GDM1 (cell line): Measurements from ENCODE around the gene PRR19.
"Not testable (repeated sequence)": the region's sequence is repeated elsewhere in the genome, so short reads cannot be mapped to it uniquely, and the experiment has no call there.

Experiments used
- DNase-seq: peaks from one replicate; lab custom pipeline; 2025; lab: John Stamatoyannopoulos, UW

The PRR19 gene

DNA sequence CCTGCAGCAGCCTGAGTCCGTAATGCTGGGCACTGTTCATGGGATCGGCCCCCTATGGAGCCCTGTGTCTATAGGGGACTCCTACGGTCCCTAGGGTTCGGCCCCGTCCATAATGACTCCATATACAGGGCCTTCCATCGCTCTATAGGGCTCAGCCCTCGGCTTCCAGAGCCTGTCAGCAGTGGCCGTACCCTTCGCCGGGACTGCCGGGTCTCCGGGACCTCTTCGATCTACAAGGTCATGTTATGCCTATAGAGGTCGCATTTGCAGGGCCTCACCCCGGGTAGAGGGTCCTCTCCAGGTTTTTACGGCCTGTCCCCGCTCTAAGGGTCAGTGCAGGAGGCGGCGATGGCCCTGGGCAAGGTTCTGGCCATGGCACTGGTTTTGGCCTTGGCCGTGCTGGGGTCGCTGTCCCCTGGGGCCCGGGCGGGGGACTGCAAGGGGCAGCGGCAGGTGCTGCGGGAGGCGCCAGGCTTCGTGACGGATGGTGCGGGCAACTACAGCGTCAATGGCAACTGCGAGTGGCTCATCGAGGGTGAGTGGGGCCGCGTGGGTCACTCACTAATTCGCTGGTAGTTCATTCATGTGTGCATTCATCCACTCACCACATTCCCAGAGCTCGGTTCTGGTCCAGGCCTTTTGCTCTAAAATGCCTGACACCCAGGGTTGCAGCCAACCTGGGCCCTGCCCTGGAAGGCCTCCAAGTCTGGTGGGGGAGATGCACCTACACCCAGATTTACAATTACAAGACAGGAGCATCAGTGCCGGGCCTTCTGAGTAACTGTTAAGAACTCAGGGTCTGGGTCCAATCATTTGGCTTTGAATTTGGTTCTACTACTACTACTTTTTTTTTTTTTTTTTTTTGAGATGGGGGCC lies 24.2 kb downstream of the PRR19 start:
- no peak for DNase-seq

DNA sequence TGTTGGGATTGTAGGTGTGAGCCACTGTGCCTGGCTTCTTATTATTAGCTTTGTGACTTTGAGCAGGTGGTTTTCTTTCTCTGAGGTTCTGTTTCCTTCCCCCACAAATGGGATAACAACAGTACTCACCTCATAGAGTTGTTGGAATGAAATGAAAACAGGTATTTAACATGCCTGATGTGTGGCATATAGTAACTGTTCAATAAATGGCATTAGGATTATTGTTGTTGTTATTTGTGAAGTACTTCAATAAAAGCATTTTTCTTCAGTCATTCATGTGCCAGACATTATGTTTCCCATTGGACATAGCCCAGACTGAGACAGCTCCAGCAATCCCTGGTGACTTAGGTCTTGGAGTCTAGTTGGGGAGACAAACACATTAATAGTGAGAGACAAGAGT lies 25.0 kb downstream of the PRR19 start:
- no peak for DNase-seq

GRCh38 chr19:42327381-42327780 lies 25.4 kb downstream of the PRR19 start:
- no peak for DNase-seq

GRCh38 chr19:42328106-42328505 lies 26.2 kb downstream of the PRR19 start:
- no peak for DNase-seq

DNA sequence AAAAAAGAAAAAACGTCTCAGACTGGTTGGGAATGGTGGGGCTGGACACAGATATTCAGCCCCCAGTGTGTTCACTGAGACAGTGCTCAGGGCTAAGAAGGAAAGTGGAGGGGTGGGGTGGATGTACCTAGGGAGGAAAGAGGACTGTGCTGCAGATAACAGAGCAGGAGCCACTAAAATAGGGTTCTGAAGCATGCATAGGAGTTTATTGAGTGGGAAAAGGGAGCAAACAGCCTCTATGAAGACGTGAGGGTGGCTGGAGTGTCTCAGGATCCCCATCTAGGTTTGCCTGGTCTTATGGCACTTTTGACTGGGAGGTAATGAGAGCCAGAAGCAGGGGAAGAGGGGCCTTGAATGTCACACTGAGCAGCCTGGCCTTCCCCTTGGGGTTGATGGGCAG lies 26.9 kb downstream of the PRR19 start:
- DNase-seq: no peak

DNA sequence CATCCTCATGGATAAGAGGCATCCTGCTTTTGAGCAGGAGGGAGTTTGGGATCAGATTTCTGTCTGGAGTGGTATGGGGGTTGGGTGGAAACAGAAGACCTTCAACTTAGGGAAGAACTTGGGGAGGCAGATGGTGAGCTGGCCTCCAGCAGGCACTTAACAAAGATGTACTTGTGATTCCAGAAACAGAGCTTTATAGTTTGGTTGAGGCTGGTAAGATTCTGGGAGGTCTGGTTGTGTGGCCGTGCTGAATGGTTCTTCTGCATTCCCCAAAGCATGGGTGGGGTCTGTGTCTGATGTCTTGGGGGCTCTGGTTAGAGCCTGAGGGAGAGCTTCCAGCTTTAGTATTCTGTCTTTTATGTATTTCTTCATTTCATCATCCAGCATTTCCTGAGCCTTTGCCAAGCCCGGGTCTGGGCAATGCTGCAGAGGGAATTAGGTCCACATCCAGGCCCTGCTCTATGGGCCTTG lies 28.3 kb downstream of the PRR19 start:
- DNase-seq: no peak

DNA sequence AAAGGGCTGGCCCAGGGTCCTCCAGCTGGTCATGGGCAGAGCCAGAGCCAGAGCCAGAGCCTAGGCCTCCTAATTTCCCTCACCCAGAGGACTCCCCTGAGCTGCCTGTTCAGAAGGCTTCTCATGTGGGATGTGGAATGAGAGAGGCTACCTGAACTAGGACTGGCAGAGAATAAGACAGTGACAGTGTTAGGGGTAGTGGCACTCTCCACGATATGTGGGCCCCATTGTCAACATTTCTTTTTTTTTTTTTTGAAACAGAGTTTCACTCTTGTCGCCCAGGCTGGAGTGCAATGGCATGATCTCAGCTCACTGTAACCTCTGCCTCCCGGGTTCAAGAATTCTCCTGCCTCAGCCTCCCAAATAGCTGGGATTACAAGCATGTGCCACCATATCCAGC lies 29.4 kb downstream of the PRR19 start:
- not testable (repeated sequence) for DNase-seq

DNA sequence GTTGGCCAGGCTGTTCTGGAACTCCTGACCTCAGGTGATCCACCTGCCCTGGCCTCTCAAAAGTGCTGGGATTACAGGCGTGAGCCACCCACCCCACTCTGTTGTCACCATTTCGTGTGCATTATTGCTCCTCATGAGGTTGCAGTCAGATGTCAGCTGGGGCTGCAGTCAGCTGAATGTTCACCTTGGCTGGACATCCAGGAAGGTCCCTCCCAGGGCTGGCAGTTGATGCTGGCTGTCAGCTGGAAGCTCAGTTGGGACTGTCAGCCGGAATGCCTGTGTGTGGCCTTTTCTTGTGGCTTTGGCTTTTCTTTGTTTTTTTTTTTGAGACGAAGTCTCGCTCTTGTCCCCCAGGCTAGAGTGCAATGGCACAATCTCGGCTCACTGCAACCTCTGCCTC lies 30.1 kb downstream of the PRR19 start:
- DNase-seq: no peak

GRCh38 chr19:42333018-42333417 lies 31.1 kb downstream of the PRR19 start:
- no peak for DNase-seq

DNA sequence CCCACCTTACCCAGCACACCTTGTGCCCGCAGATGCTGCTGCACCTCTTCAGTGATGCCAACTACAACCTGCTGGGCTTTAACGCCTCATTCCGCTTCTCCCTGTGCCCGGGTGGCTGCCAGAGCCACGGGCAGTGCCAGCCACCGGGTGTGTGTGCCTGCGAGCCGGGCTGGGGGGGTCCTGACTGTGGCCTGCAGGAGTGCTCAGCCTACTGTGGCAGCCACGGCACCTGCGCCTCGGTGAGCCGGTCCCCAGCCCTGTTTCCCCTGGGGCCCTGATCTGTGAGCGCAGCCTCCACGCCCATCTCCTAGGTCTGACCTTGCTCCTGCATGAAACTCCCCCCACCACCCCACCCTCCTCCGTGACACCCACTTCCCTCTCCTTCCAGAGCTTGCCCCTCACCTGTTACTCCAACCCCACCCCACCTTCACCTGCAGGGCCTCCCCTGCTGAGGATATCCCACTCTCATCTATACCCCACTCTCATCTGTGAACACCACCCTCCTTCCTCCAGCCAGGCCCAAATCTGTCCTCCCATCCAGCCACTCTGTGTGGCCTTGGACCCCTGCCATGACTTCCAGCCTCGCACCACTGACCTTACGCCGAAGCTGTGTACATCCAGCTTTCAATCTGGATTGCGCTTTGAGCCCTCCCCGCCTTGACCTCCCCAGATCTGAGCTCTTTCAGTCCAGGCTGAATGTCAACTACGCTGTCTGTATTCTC lies 32.2 kb downstream of the PRR19 start:
- DNase-seq: no peak

DNA sequence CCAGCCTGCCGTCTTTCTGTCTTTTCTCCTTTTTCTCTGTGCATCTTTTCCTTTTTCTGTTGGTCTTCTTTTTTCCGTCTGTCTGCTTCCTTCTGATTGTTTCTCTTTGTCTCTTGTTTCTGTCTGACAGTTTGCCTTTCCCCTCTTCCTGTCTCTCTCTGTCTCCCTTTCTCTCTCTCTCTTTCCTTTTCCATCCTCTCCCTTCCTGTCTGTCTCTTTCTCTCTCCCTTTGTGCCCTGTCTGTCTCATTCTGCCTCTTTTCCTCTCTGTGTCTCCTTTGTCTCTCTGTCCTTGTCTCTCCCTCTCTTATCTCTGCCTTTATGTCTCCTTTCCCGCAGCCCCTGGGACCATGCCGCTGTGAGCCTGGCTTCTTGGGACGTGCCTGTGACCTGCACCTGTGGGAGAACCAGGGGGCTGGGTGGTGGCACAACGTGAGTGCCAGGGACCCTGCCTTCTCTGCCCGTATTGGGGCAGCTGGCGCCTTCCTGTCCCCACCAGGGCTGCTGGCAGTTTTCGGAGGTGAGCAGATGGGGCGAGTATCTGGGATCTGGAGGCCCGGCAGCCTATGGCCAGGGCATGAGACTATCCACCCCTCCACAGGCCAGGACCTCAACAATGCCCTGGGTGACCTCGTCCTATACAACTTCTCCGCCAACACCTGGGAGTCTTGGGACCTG lies 32.9 kb downstream of the PRR19 start:
- no peak for DNase-seq

DNA sequence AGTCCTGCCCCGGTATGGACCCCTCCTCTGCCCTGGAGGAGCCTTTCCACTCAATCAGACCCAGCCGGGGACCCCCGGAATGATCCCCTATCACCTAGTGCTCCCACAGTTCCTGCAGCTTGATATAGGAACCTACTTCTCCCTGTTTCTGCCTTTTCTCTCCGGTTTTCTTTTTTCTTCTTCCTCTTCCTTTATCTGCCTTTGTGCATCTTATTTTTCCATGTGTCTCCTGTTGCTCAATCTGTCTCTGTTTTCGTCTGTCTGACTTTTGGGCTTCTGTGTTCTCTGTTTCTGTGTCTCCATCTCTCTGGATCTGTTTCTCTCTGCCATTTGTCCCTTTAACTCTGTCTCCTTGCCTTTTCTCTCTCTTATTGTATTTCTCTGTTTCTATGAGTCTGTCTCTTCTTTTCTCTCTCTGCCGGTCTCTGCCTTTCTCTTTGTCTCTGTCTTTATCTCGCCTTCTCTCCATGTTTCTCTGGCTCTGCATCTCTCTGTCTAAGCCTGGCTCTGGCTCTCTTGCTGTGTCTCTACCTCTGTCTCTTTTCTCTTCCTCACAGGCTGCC lies 33.5 kb downstream of the PRR19 start:
- no peak for DNase-seq

DNA sequence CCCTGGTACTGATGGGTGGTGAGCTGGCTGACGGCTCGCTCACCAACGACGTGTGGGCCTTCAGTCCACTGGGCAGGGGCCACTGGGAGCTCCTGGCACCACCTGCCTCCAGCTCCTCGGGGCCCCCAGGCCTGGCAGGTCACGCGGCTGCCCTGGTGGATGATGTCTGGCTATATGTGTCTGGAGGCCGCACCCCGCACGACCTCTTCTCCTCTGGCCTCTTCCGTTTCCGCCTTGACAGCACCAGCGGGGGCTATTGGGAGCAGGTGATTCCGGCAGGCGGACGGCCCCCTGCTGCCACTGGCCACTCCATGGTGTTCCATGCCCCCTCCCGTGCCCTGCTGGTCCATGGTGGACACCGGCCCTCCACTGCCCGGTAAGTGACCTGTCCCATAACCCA lies 34.0 kb downstream of the PRR19 start:
- DNase-seq: no peak

DNA sequence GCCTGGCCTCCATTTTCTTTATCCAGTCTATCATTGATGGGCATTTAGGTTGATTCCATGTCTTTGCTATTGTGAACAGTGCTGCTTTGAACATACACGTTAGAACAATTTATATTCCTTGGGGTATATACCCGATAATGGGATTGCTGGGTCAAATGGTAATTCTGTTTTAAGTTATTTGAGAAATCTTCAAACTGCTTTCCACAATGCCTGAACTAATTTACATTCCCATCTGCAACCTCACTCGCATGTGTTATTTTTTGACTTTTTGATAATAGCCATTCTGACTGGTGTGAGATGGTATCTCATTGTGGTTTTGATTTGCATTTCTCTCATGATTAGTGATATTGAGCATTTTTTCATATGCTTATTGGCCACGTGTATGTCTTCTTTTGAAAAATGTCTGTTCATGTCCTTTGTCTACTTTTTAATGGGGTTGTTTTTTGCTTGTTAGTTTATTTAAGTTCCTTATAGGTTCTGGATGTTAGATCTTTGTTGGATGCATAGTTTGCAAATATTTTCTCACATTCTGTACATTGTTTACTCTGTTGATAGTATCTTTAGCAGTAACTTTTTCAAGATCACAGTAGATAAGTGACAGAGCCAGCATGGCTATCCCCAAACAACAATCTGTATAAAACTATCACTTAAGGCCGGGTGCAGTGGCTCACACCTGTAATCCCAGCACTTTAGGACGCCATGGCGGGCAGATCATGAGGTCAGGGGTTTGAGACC lies 37.4 kb downstream of the PRR19 start:
- not testable (repeated sequence) for DNase-seq

DNA sequence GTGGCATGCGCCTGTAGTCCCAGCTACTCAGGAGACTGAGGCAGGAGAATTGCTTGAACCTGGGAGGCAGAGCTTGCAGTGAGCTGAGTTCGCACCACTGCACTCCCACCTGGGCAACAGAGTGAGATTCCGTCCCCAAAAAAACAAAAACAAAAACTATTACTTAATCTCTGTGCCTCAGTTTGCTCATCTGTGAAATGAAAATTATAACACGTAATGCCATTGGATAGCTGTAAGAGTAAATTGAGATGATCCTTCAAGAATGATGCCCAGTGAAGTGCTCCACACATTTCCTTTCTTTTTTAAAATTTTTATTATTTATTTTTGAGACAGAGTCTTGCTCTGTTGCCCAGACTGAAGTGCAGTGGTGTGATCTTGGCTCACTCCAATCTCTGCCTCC lies 38.0 kb downstream of the PRR19 start:
- DNase-seq: not testable (repeated sequence)

DNA sequence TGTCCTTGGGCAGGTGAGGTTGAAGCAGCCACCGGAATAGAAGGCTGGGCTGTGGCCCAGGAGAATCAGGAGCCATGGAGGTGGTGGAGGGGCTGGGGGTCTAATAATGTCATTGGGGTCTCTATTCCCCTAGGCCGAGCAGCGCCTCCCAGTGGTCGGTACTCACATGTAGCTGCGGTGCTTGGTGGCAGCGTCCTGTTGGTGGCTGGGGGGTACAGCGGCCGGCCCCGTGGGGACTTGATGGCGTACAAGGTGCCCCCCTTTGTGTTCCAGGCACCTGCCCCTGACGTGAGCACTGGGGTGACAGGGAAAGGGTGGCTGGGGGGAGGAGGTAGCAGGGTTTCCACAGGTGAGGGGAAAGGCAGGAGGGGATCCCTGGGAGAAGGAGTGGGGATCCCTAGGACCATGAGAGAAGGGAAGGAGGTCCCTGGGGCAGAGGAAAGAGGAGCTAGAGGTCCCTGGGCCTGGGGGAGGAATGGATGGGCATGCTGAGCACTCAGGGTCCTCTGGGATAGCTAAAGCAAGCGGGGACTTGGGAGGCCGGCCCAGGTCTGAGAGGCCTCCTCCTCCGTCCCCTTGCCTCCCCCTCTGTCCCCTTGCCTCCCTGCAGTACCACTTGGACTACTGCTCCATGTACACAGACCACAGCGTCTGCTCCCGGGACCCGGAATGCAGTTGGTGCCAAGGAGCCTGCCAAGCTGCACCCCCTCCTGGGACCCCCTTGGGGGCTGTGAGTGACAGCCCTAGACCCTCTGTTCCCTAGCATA lies 41.6 kb downstream of the PRR19 start:
- no peak for DNase-seq

DNA sequence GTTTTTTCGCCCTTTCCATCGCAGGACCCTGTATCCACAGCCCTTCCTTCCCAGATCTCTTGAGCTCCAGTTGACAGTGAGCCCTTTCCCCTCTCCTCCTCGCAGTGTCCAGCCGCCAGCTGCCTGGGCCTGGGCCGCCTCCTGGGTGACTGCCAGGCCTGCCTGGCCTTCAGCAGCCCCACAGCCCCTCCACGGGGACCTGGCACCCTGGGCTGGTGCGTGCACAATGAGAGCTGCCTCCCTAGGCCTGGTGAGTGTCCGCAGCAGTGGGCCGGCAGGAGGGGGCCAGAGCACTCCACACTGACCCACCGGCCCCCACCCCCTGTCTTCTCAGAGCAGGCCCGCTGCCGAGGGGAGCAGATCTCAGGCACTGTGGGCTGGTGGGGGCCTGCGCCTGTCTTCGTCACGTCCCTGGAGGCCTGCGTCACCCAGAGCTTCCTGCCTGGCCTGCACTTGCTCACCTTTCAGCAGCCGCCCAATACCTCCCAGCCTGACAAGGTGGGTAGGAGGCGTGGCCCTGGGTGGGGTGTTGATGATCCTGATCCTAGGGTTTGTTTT lies 42.5 kb downstream of the PRR19 start:
- DNase-seq: no peak

GRCh38 chr19:42345191-42345812 lies 43.4 kb downstream of the PRR19 start:
- no peak for DNase-seq

GRCh38 chr19:42348211-42348610 lies 46.3 kb downstream of the PRR19 start:
- no peak for DNase-seq
